ENCODE measurements around the gene MGP. TPM values are rescaled to one million over a fixed set of nuclear protein-coding genes. Genes with fewer than 3 reads are reported as not detected.

Gene MGP
- 1 to 10 TPM; 1.3 to 1.8 TPM for total RNA-seq
- 0.83 TPM for polyA plus RNA-seq (2013, experiment 1 of 2)
- 7.4 TPM for polyA plus RNA-seq (2013, experiment 2 of 2)
- total RNA-seq: 0 to 1.6 (median 0.14) reads per million in 172 experiments

DNA sequence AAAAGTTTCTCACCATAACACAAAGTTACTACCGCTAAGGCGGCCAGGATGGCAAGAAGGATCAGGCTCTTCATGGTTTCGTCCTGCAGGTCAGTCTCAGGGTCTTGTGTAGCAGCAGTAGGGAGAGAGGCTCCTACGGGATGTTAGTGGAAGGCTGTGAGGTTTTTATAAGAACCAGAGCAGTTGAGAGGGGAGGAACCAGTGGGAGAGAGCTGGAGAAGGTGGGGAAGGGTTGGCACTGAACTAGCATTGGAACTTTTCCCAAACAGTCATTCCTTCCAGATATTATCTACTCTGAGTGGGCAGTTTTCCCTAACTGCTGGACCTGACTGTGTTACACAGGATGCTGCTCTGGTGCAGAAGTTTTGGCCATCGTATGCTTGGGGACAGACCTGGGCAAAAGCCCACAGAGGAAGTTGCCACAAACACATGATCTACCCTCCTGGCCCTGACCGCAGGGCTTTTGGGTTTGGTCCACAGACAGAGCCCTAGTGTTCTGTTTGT is at the start of gene MGP:
MGP (minus strand) TSS at position 137 of the 504 bp plus-strand sequence; CDS start at position 74, 63 bp downstream.
- Mint-ChIP-seq H3K4me3 (peak within 1 kb of the TSS; percentile 75), H3K27me3 (no peaks in the 10 kb centered on the region), H3K9me3 (no peaks in the 10 kb centered on the region)

DNA sequence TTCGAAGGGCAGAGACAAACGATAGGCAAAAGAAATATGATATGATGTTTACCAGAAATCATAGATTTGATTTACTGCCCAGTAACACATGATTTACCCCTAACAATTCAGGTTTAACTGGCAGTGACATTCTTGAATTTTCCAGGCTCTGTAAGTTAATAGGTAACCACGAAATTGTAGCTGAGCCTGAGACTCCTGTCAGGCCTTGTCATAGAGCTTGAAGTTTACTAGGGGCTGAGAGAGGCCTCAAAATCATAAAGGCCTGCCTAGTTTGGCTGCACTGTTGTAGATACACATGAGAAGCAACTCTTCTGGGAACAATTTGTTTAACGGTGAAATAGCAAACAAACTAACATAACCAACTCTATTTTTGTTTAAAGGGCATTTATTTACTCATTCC is 49.4 kb upstream of the MGP start:
- no peaks in the 10 kb centered on the region for H3K27me3 ChIP-seq (ENCODE audit: control insufficient read depth in 1 of 2, insufficient read depth in 2 of 2, low read length in 2 of 2)
- H3K4me1 ChIP-seq (ENCODE audit: insufficient read depth, low read length): peaks cover 17% of the 10 kb centered on the region
- H3K27ac Mint-ChIP-seq: no peak overlapping the region
- peaks cover 43% of the 10 kb centered on the region for H3K4me1 Mint-ChIP-seq (ENCODE audit: low read depth)
- CTCF ChIA-PET: interaction anchor here (1.2 to 3.6 kb wide), 2 partner anchors 60 to 61 kb away, joined by 5 to 30 read pairs; no protein-coding TSS in a partner anchor
- DNase-seq (no peak), ATAC-seq (ENCODE audit: poor library complexity) (no peak)
- H3K27me3 Mint-ChIP-seq: no peaks in the 10 kb centered on the region
- H3K9me3 Mint-ChIP-seq: peaks cover 3% of the 10 kb centered on the region
- no peak overlapping the region for H3K4me3 ChIP-seq (ENCODE audit: low read length)
- TF ChIP-seq, protein P1, sequence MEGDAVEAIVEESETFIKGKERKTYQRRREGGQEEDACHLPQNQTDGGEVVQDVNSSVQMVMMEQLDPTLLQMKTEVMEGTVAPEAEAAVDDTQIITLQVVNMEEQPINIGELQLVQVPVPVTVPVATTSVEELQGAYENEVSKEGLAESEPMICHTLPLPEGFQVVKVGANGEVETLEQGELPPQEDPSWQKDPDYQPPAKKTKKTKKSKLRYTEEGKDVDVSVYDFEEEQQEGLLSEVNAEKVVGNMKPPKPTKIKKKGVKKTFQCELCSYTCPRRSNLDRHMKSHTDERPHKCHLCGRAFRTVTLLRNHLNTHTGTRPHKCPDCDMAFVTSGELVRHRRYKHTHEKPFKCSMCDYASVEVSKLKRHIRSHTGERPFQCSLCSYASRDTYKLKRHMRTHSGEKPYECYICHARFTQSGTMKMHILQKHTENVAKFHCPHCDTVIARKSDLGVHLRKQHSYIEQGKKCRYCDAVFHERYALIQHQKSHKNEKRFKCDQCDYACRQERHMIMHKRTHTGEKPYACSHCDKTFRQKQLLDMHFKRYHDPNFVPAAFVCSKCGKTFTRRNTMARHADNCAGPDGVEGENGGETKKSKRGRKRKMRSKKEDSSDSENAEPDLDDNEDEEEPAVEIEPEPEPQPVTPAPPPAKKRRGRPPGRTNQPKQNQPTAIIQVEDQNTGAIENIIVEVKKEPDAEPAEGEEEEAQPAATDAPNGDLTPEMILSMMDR (IDR thresholded peaks at IDR 0.05): no peak
- no peaks in the 10 kb centered on the region for H3K9me3 ChIP-seq (ENCODE audit: control insufficient read depth in 1 of 2, insufficient read depth in 1 of 2, low read length in 2 of 2)
- H3K36me3 Mint-ChIP-seq (ENCODE audit: low read depth): peaks cover 95% of the 10 kb centered on the region
- H3K4me3 Mint-ChIP-seq: no peak overlapping the region
- peaks cover 82% of the 10 kb centered on the region for H3K36me3 ChIP-seq (ENCODE audit: insufficient read depth, low read length)
- no peak overlapping the region for H3K27ac ChIP-seq (ENCODE audit: low read depth in 1 of 2, low read length in 2 of 2)
- intact Hi-C loops (cut with DNase I, micrococcal nuclease): no loop called here
- POLR2A ChIA-PET: interaction anchor here (0.6 to 3.7 kb wide), 4 partner anchors 10 to 60 kb away, joined by 3 to 19 read pairs (median 10); no protein-coding TSS in a partner anchor

More for the DNA sequence above, at the start of gene MGP:
- Histone ChIP-seq H3K9me3 (ENCODE audit: control insufficient read depth in 1 of 2, insufficient read depth in 1 of 2, low read length in 2 of 2) (no peaks in the 10 kb centered on the region), H3K36me3 (ENCODE audit: insufficient read depth, low read length) (no peaks in the 10 kb centered on the region), H3K27me3 (ENCODE audit: control insufficient read depth in 1 of 2, insufficient read depth in 2 of 2, low read length in 2 of 2) (no peaks in the 10 kb centered on the region), H3K4me3 (ENCODE audit: low read length) (no peak within 1 kb of the TSS), H3K4me1 (ENCODE audit: insufficient read depth, low read length) (peaks cover 11% of the 10 kb centered on the region), H3K27ac (ENCODE audit: low read depth in 1 of 2, low read length in 2 of 2) (no peak within 1 kb of the TSS)
- Mint-ChIP-seq H3K4me1 (ENCODE audit: low read depth) (peaks cover 42% of the 10 kb centered on the region), H3K36me3 (ENCODE audit: low read depth) (no peaks in the 10 kb centered on the region), H3K27ac (peak within 1 kb of the TSS; percentile 86)
- intact Hi-C loops (cut with DNase I, micrococcal nuclease): loop anchor here (5.0 to 10.0 kb wide), 2 partner anchors 38 to 111 kb away; a partner anchor contains a TSS
- ATAC-seq (ENCODE audit: poor library complexity) (no peak), DNase-seq (no peak)
- CTCF ChIA-PET: no interaction called here
- POLR2A ChIA-PET: no interaction called here
- TF ChIP-seq, protein P1 (IDR thresholded peaks at IDR 0.05): no peak

DNA sequence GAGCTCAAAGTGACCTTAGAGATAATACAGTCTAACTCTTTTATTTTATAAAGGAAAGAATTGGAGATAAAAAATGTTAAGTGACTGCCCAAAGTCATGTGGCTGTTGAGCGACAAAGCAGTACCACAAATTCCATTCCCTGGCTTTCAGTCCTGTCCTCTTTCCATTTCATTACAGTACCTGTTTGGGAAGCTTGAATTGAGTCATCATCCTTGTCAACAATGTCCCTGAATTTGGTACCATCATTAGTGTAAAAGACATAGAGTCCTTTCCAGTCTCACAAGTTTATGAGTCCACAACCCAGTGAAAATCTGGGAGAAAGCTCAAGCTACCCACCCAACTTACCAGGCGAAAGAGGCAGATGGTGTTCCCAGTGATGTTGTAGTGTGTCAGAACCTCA is 48.9 kb upstream of the MGP start:
- no peaks in the 10 kb centered on the region for H3K27me3 Mint-ChIP-seq
- Histone ChIP-seq H3K4me1 (ENCODE audit: insufficient read depth, low read length) (peaks cover 17% of the 10 kb centered on the region), H3K27me3 (ENCODE audit: control insufficient read depth in 1 of 2, insufficient read depth in 2 of 2, low read length in 2 of 2) (no peaks in the 10 kb centered on the region), H3K9me3 (ENCODE audit: control insufficient read depth in 1 of 2, insufficient read depth in 1 of 2, low read length in 2 of 2) (no peaks in the 10 kb centered on the region), H3K36me3 (ENCODE audit: insufficient read depth, low read length) (peaks cover 83% of the 10 kb centered on the region), H3K4me3 (ENCODE audit: low read length) (no peak overlapping the region), H3K27ac (ENCODE audit: low read depth in 1 of 2, low read length in 2 of 2) (no peak overlapping the region)
- H3K27ac Mint-ChIP-seq: no peak overlapping the region
- intact Hi-C loops (cut with DNase I, micrococcal nuclease): no loop called here
- DNase-seq (no peak), ATAC-seq (ENCODE audit: poor library complexity) (no peak)
- H3K9me3 Mint-ChIP-seq: peaks cover 3% of the 10 kb centered on the region
- TF ChIP-seq, protein P1 (IDR thresholded peaks at IDR 0.05): no peak
- H3K4me1 Mint-ChIP-seq (ENCODE audit: low read depth): peaks cover 38% of the 10 kb centered on the region
- ChIA-PET CTCF (interaction anchor here (1.2 to 1.3 kb wide), 2 partner anchors 22 to 61 kb away, joined by 3 to 5 read pairs; no protein-coding TSS in a partner anchor), POLR2A (interaction anchor here (0.6 to 3.1 kb wide), 4 partner anchors 10 to 131 kb away, joined by 3 to 9 read pairs (median 4); partner anchors contain the start of genes C12orf60 and WBP11)
- H3K4me3 Mint-ChIP-seq: no peak overlapping the region
- peaks cover 91% of the 10 kb centered on the region for H3K36me3 Mint-ChIP-seq (ENCODE audit: low read depth)
